DMS 273 treated with DMSO at 0.1 percent for 48 hours (cell line): ENCODE results near the gene FAM237A.

ENCODE experiments used
- DNase-seq: peaks from one replicate; lab custom pipeline; 2025; lab: John Stamatoyannopoulos, UW

FAM237A gene

GRCh38 chr2:206688990-206689389 lies 46.7 kb downstream of the FAM237A start:
- no peak for DNase-seq

GRCh38 chr2:206692971-206693370 lies 50.7 kb downstream of the FAM237A start:
- no peak for DNase-seq

GRCh38 chr2:206693399-206694137 lies 51.3 kb downstream of the FAM237A start:
- DNase-seq, result no peak

- DNase-seq, result no peak
These were observed 54.6 kb downstream of the FAM237A start for GRCh38 chr2:206696910-206697309.

- DNase-seq, result no peak
These were observed 56.5 kb downstream of the FAM237A start for GRCh38 chr2:206698811-206699210.
